Neuronal stem cell (in vitro differentiated cells): Measurements from ENCODE around the gene SLC38A1.

ENCODE experiments used
- DNase-seq: peaks from one replicate; pipeline ENCODE4 v3.0.0-alpha.2; 2013; ENCODE audit warnings: low spot score
- H2AFZ ChIP-seq: one replicate; pipeline ENCODE4 v1.6.1; 2013; ENCODE audit warnings: mild to moderate bottlenecking, low read length, inconsistent platforms
- H2AK5ac ChIP-seq: 2 replicates; pipeline ENCODE4 v1.6.1; 2013; ENCODE audit warnings: low read depth, mild to moderate bottlenecking, inconsistent platforms, low read length, moderate library complexity, mixed read lengths
- H2BK120ac ChIP-seq: 2 replicates; pipeline ENCODE4 v1.6.1; 2013; ENCODE audit warnings: low read depth, mild to moderate bottlenecking, inconsistent platforms, low read length, moderate library complexity, mixed read lengths
- H2BK12ac ChIP-seq: one replicate; pipeline ENCODE4 v1.6.1; 2013; ENCODE audit warnings: low read length, inconsistent platforms
- H2BK15ac ChIP-seq: 2 replicates; pipeline ENCODE4 v1.6.1; 2013; ENCODE audit warnings: mild to moderate bottlenecking, low read length, inconsistent platforms, mixed read lengths
- H2BK5ac ChIP-seq: one replicate; pipeline ENCODE4 v1.6.1; 2013; ENCODE audit warnings: inconsistent platforms, mild to moderate bottlenecking, low read length, moderate library complexity
- H3K14ac ChIP-seq: one replicate; pipeline ENCODE4 v1.6.1; 2013; ENCODE audit warnings: low read length, inconsistent platforms
- H3K18ac ChIP-seq: 2 replicates; pipeline ENCODE4 v1.6.1; 2013; ENCODE audit warnings: low read length, inconsistent platforms
- H3K23ac ChIP-seq: 2 replicates; pipeline ENCODE4 v1.6.1; 2013; ENCODE audit warnings: low read depth, mild to moderate bottlenecking, mixed read lengths, low read length, inconsistent platforms; ENCODE audit not compliant: poor library complexity
- H3K27ac ChIP-seq: replicated peaks from 3 replicates; pipeline ENCODE4 v1.5.1; 2013; ENCODE audit warnings: low read length, inconsistent platforms
- H3K27me3 ChIP-seq, 3 experiments: 2 replicates each; pipeline ENCODE4 v1.6.1; 2013; ENCODE audit warnings: low read length in 3 of 3, mild to moderate bottlenecking in 2 of 3, inconsistent platforms in 1 of 3, low read depth in 1 of 3, mixed read lengths in 1 of 3, moderate library complexity in 1 of 3; ENCODE audit not compliant: control insufficient read depth in 3 of 3, insufficient read depth in 3 of 3
- H3K36me3 ChIP-seq, 2 donors: replicated peaks in 1 of 2; 2 replicates each; pipeline ENCODE4 v1.6.1; 2013; ENCODE audit warnings: low read length in 2 of 2; ENCODE audit not compliant: control insufficient read depth in 2 of 2, insufficient read depth in 2 of 2
- H3K4ac ChIP-seq: 2 replicates; pipeline ENCODE4 v1.6.1; 2013; ENCODE audit warnings: inconsistent platforms, mild to moderate bottlenecking, low read length, moderate library complexity
- H3K4me1 ChIP-seq, 2 donors: 1 replicate in 1 of 2; 2 replicates in 1 of 2; pipeline ENCODE4 v1.6.1; 2013; ENCODE audit warnings: low read length in 2 of 2, low read depth in 1 of 2; ENCODE audit not compliant: control insufficient read depth in 2 of 2, insufficient read depth in 1 of 2
- H3K4me2 ChIP-seq: one replicate; pipeline ENCODE4 v1.6.1; 2013; ENCODE audit warnings: mild to moderate bottlenecking, low read length, inconsistent platforms; ENCODE audit not compliant: insufficient read depth, poor library complexity, severe bottlenecking
- H3K4me3 ChIP-seq, 2 donors: 2 replicates each; pipeline ENCODE4 v1.5.1; 2013; ENCODE audit warnings: low read length in 2 of 2, mild to moderate bottlenecking in 2 of 2, inconsistent platforms in 1 of 2, moderate library complexity in 1 of 2
- H3K79me1 ChIP-seq: one replicate; pipeline ENCODE4 v1.6.1; 2013; ENCODE audit warnings: low read depth, mild to moderate bottlenecking, inconsistent platforms, low read length, moderate library complexity
- H3K9ac ChIP-seq: one replicate; pipeline ENCODE4 v1.6.1; 2013; ENCODE audit warnings: mild to moderate bottlenecking, low read depth, low read length, inconsistent platforms; ENCODE audit not compliant: poor library complexity
- H3K9me3 ChIP-seq, 2 donors: replicated peaks in 1 of 2; 2 replicates each; pipeline versions ENCODE3 to v1.6.1; 2013; ENCODE audit warnings: low read length in 2 of 2, mild to moderate bottlenecking in 2 of 2, inconsistent platforms in 1 of 2, low read depth in 1 of 2, mixed read lengths in 1 of 2, moderate library complexity in 1 of 2; ENCODE audit not compliant: control insufficient read depth in 2 of 2, insufficient read depth in 1 of 2
- H4K8ac ChIP-seq: one replicate; pipeline ENCODE4 v1.6.1; 2013; ENCODE audit warnings: low read depth, mild to moderate bottlenecking, inconsistent platforms, low read length, moderate library complexity
- H4K91ac ChIP-seq: one replicate; pipeline ENCODE4 v1.6.1; 2013; ENCODE audit warnings: low read length, low read depth, mild to moderate bottlenecking, inconsistent platforms; ENCODE audit not compliant: poor library complexity
- WGBS, 2 donors: extraction: QIAGEN DNeasy Blood & Tissue Kit; methylation state at CpG; one replicate each; pipeline ENCODE4 v1.1.7; 2013; ENCODE audit warnings: missing lambda C conversion rate in 2 of 2, mixed read lengths in 1 of 2; ENCODE audit not compliant: insufficient read length in 2 of 2, insufficient replicate concordance in 1 of 2; ENCODE audit errors: extremely low coverage in 2 of 2; 5-methylcytosine and 5-hydroxymethylcytosine counted together

The SLC38A1 gene

DNA sequence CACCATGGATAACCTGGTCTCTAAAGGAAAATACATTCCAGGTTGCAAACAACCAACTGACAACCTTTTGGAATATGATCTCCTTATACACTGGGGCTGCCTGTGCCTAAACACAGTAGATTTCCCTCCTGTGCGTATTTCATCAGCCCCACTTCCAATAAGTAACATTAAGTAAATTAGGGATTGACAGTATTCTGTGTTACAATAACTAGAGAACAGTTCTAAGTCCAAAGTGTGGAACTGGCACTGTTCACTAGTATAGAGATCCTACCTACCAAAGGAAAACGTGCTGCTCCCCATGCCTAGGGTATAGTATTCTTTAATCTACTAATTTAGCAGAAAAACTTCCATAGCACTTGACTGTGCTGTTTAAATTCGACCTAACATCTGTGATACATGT is 82.8 kb downstream of the SLC38A1 start:
- no peak overlapping the region for H2BK120ac ChIP-seq
- H2BK15ac ChIP-seq = no peak overlapping the region
- H3K36me3 ChIP-seq = peaks cover 5 to 43% of the 10 kb centered on the region in 2 donors
- no peak for DNase-seq
- H3K4me3 ChIP-seq = no peak overlapping the region
- no peak overlapping the region for H2BK5ac ChIP-seq
- no peak overlapping the region for H2AK5ac ChIP-seq
- no peak overlapping the region for H3K23ac ChIP-seq
- H2AFZ ChIP-seq = no peak overlapping the region
- no peak overlapping the region for H4K91ac ChIP-seq
- H3K79me1 ChIP-seq = no peaks in the 10 kb centered on the region
- no peaks in the 10 kb centered on the region for H3K4me1 ChIP-seq
- H4K8ac ChIP-seq = no peak overlapping the region
- WGBS, 2 donors = no CpG with 5 or more reads among the region's 3 CpGs
- H3K18ac ChIP-seq = no peak overlapping the region
- H3K9ac ChIP-seq = no peak overlapping the region
- no peak overlapping the region for H3K4me2 ChIP-seq
- H2BK12ac ChIP-seq = no peak overlapping the region
- H3K27ac ChIP-seq = no peak overlapping the region
- no peak overlapping the region for H3K14ac ChIP-seq
- H3K27me3 ChIP-seq = no peaks in the 10 kb centered on the region
- no peaks in the 10 kb centered on the region for H3K9me3 ChIP-seq
- H3K4ac ChIP-seq = no peak overlapping the region

- Histone ChIP-seq H3K36me3 (peaks cover 5 to 43% of the 10 kb centered on the region in 2 donors), H2BK5ac (no peak overlapping the region), H3K4me1 (no peaks in the 10 kb centered on the region), H3K23ac (no peak overlapping the region), H3K27me3 (no peaks in the 10 kb centered on the region), H2AK5ac (no peak overlapping the region), H3K9ac (no peak overlapping the region), H3K4ac (no peak overlapping the region), H2BK120ac (no peak overlapping the region), H3K4me3 (no peak overlapping the region), H3K4me2 (no peak overlapping the region), H3K14ac (no peak overlapping the region), H3K18ac (no peak overlapping the region), H4K8ac (no peak overlapping the region), H2BK12ac (no peak overlapping the region), H3K9me3 (no peaks in the 10 kb centered on the region), H3K27ac (no peak overlapping the region), H4K91ac (no peak overlapping the region), H2AFZ (no peak overlapping the region), H3K79me1 (no peaks in the 10 kb centered on the region), H2BK15ac (no peak overlapping the region)
- no CpG with 5 or more reads among the region's 3 CpGs for WGBS, 2 donors
- DNase-seq = no peak
These were observed 83.2 kb downstream of the SLC38A1 start for GRCh38 chr12:46185686-46186085.

DNA sequence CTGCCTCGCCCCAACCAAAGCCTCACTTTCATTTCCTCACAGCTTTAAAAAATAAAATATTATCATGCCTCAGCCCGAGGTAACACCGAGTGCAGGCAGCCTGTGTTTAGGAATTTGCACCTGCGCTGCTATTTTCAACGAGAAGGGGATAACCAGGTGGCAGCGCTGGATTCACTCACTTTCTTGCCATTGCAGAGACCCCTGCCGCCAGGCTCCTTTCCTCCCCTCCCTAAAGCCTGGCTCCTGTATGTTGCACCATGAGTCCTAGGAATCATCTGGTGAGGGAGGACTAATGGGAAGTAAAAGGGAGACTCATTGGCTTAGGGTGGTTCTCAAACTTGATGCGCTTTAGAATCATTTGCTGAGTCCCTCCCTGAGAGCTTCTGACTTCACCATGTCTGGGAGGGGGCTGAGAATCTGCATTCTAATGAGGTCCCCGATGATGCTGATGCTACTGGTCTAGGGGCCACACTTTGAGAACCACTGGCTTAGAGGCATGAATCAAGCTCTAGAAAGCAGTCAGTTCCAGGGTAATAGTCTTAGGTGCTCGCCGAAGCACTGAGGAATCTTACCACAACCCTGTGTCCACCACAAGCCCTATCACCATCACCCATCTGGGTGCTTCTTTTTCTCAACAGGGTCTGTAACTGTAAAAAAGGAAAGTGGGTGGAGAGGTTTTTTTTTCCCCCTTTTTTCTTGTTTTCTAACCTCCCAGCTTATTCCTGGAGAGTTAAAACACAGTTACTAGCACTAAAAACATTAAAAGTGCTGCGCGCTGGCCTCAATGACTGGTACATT is 83.8 kb downstream of the SLC38A1 start:
- no peak overlapping the region for H3K14ac ChIP-seq
- H4K91ac ChIP-seq = no peak overlapping the region
- no peak overlapping the region for H2AK5ac ChIP-seq
- no peak overlapping the region for H4K8ac ChIP-seq
- H2AFZ ChIP-seq = no peak overlapping the region
- no peak overlapping the region for H2BK12ac ChIP-seq
- no peak overlapping the region for H3K27ac ChIP-seq
- no peak overlapping the region for H2BK120ac ChIP-seq
- no peak overlapping the region for H2BK5ac ChIP-seq
- H3K18ac ChIP-seq = no peak overlapping the region
- H3K27me3 ChIP-seq = no peaks in the 10 kb centered on the region
- no peak overlapping the region for H3K4me3 ChIP-seq
- H3K4me2 ChIP-seq = no peak overlapping the region
- no peak for DNase-seq
- WGBS, 2 donors = no CpG with 5 or more reads among the region's 13 CpGs
- H3K23ac ChIP-seq = no peak overlapping the region
- H3K9ac ChIP-seq = no peak overlapping the region
- no peaks in the 10 kb centered on the region for H3K79me1 ChIP-seq
- no peaks in the 10 kb centered on the region for H3K4me1 ChIP-seq
- H3K36me3 ChIP-seq = peaks cover 5 to 41% of the 10 kb centered on the region in 2 donors
- H2BK15ac ChIP-seq = no peak overlapping the region
- no peaks in the 10 kb centered on the region for H3K9me3 ChIP-seq
- no peak overlapping the region for H3K4ac ChIP-seq

- no peak overlapping the region for H2AFZ ChIP-seq
- H4K8ac ChIP-seq = no peak overlapping the region
- H2BK12ac ChIP-seq = no peak overlapping the region
- no peak overlapping the region for H2BK15ac ChIP-seq
- no peak overlapping the region for H3K4me3 ChIP-seq
- H3K9me3 ChIP-seq = no peaks in the 10 kb centered on the region
- no peak for DNase-seq
- no peak overlapping the region for H3K9ac ChIP-seq
- H3K4me2 ChIP-seq = no peak overlapping the region
- no peak overlapping the region for H3K27ac ChIP-seq
- H3K4me1 ChIP-seq = peaks cover 0 to 4% of the 10 kb centered on the region in 2 donors
- no peak overlapping the region for H3K14ac ChIP-seq
- WGBS, 2 donors = no CpG with 5 or more reads among the region's 2 CpGs
- H3K79me1 ChIP-seq = no peaks in the 10 kb centered on the region
- H4K91ac ChIP-seq = no peak overlapping the region
- H3K23ac ChIP-seq = no peak overlapping the region
- H3K4ac ChIP-seq = no peak overlapping the region
- H3K27me3 ChIP-seq = no peaks in the 10 kb centered on the region
- no peak overlapping the region for H2AK5ac ChIP-seq
- no peak overlapping the region for H2BK120ac ChIP-seq
- H2BK5ac ChIP-seq = no peak overlapping the region
- H3K36me3 ChIP-seq = peaks cover 1 to 26% of the 10 kb centered on the region in 2 donors
- no peak overlapping the region for H3K18ac ChIP-seq
These were observed 85.7 kb downstream of the SLC38A1 start for GRCh38 chr12:46183112-46183511.
